ENCODE measurements around the gene CAMP.

DNA sequence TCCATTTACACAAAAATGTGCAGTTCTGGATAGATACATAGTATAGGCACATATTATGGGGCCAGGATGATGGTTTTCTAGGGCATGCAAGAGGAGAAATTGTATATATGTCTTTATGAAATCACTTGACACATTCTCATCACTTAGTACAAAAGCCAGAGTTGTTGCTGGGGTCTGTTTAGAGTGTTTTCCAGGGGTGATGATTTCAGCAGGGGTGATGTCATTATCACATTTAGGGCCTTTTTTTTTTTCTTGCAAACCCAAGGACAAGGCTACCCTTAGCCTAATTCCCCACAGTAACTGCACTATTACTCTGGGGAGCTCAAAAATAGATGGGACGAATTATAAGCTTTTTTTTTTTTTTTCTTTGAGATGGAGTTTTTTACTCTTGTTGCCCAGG is 21.2 kb downstream of the CAMP start:
- TF ChIP-seq, protein P1, sequence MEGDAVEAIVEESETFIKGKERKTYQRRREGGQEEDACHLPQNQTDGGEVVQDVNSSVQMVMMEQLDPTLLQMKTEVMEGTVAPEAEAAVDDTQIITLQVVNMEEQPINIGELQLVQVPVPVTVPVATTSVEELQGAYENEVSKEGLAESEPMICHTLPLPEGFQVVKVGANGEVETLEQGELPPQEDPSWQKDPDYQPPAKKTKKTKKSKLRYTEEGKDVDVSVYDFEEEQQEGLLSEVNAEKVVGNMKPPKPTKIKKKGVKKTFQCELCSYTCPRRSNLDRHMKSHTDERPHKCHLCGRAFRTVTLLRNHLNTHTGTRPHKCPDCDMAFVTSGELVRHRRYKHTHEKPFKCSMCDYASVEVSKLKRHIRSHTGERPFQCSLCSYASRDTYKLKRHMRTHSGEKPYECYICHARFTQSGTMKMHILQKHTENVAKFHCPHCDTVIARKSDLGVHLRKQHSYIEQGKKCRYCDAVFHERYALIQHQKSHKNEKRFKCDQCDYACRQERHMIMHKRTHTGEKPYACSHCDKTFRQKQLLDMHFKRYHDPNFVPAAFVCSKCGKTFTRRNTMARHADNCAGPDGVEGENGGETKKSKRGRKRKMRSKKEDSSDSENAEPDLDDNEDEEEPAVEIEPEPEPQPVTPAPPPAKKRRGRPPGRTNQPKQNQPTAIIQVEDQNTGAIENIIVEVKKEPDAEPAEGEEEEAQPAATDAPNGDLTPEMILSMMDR (conservative IDR thresholded peaks at IDR 0.05; ENCODE audit: low read length), result no peak
- no peak for TF ChIP-seq EZH2phosphoT487 (IDR thresholded peaks at IDR 0.05; ENCODE audit: borderline replicate concordance)
